Activated CD4-positive, alpha-beta T cell treated with anti-CD3 and anti-CD28 coated beads for 36 hours (primary cell): ENCODE measurements around the gene TMEM169. TPM values are rescaled to one million over a fixed set of nuclear protein-coding genes. Genes with fewer than 3 reads are reported as not detected.

Source experiments
- ATAC-seq: fragments of 200-7000 bp; cut with Tn5 transposase; one replicate; pipeline ENCODE4 v1.10.0; 2021; ENCODE audit warnings: mild to moderate bottlenecking, moderate library complexity
- CTCF ChIA-PET: fragments of 350-600 bp; sonication (Branson Sonifier 250); formaldehyde crosslinking; loops from one replicate; lab custom pipeline; 2021; ENCODE audit warnings: antibody characterized with exemption; lab: Charles Lee
- POLR2A ChIA-PET: fragments of 350-600 bp; sonication (Branson Sonifier 250); formaldehyde crosslinking; loops from one replicate; lab custom pipeline; 2021; ENCODE audit warnings: antibody characterized with exemption, inconsistent platforms; lab: Charles Lee
- DNase-seq: peaks from one replicate; pipeline ENCODE4 v3.0.0-alpha.2; 2020
- H3K27ac Mint-ChIP-seq: one replicate; pipeline ENCODE4 v1.8.0; 2021; ENCODE audit warnings: mixed read lengths
- H3K27me3 Mint-ChIP-seq: one replicate; pipeline ENCODE4 v1.8.0; 2021; ENCODE audit warnings: mixed read lengths
- H3K36me3 Mint-ChIP-seq: one replicate; pipeline ENCODE4 v1.8.0; 2021; ENCODE audit warnings: low read depth, mixed read lengths
- H3K4me1 Mint-ChIP-seq: one replicate; pipeline ENCODE4 v1.8.0; 2021; ENCODE audit warnings: mixed read lengths
- H3K4me3 Mint-ChIP-seq: one replicate; pipeline ENCODE4 v1.8.0; 2021; ENCODE audit warnings: mild to moderate bottlenecking, moderate library complexity, mixed read lengths
- H3K9me3 Mint-ChIP-seq: one replicate; pipeline ENCODE4 v1.8.0; 2021; ENCODE audit warnings: low read depth, mixed read lengths
- intact Hi-C, 2 experiments: fragments of 100-400 bp; cut with DNase I in 1 of 2; cut with micrococcal nuclease in 1 of 2; formaldehyde crosslinking; loops; one replicate each; pipeline versions ENCODE4 v1.14.2 to v1.15.1; 2022 to 2024; cut with DNase I, micrococcal nuclease
- total RNA-seq, 2 experiments: library from RNA; stranded (reverse); gene quantifications; one replicate each; pipeline ENCODE4 v1.2.3, GENCODE V29; 2021

TMEM169 gene
- total RNA-seq, 2 experiments from 2014 or later: 1.6 to 1.8 TPM

- H3K27ac Mint-ChIP-seq: peak overlapping the region; percentile 81
- no peak for ATAC-seq
- H3K36me3 Mint-ChIP-seq: peaks cover 2% of the 10 kb centered on the region
- peak; percentile 35 for DNase-seq
- intact Hi-C loops: loop anchor here in 1 of 2 experiments (5.0 kb wide), 1 partner anchor 51 kb away; no protein-coding TSS in a partner anchor
- ChIA-PET CTCF (interaction anchor here (6.3 kb wide), 1 partner anchor 28 kb away, joined by 48 read pairs; the partner anchor contains the start of gene XRCC5), POLR2A (interaction anchor here (0.7 kb wide), 1 partner anchor 32 kb away, joined by 9 read pairs; no protein-coding TSS in a partner anchor)
- no peaks in the 10 kb centered on the region for H3K27me3 Mint-ChIP-seq
- peak overlapping the region; percentile 81 for H3K4me3 Mint-ChIP-seq
- H3K4me1 Mint-ChIP-seq: peaks cover 63% of the 10 kb centered on the region
- H3K9me3 Mint-ChIP-seq: no peaks in the 10 kb centered on the region
These were observed 1.1 kb downstream of the TMEM169 start for GRCh38 chr2:216082805-216083204.

- ATAC-seq (no peak), DNase-seq (peak; percentile 23)
- Mint-ChIP-seq H3K36me3 (peaks cover 2% of the 10 kb centered on the region), H3K4me1 (peaks cover 62% of the 10 kb centered on the region), H3K27me3 (no peaks in the 10 kb centered on the region), H3K4me3 (peak overlapping the region; percentile 55), H3K9me3 (no peaks in the 10 kb centered on the region), H3K27ac (peak overlapping the region; percentile 95)
- POLR2A ChIA-PET: interaction anchor here (0.6 to 1.2 kb wide), 5 partner anchors 11 to 328 kb away, joined by 3 to 4 read pairs (median 3); partner anchors contain the start of gene SMARCAL1
- intact Hi-C loops: loop anchor here in 1 of 2 experiments (5.0 kb wide), 1 partner anchor 51 kb away; no protein-coding TSS in a partner anchor
- CTCF ChIA-PET: interaction anchor here (0.5 to 6.3 kb wide), 9 partner anchors 10 to 226 kb away, joined by 3 to 48 read pairs (median 3); partner anchors contain the start of gene XRCC5
These were observed 2.0 kb downstream of the TMEM169 start for GRCh38 chr2:216083464-216084281.

- Mint-ChIP-seq H3K36me3 (no peaks in the 10 kb centered on the region), H3K4me1 (peaks cover 63% of the 10 kb centered on the region), H3K9me3 (no peaks in the 10 kb centered on the region), H3K27me3 (no peaks in the 10 kb centered on the region), H3K27ac (peak overlapping the region; percentile 95), H3K4me3 (peak overlapping the region; percentile 55)
- peak; percentile 20 for ATAC-seq
- ChIA-PET CTCF (interaction anchor here (0.6 to 6.3 kb wide), 8 partner anchors 17 to 225 kb away, joined by 3 to 48 read pairs (median 3); partner anchors contain the start of gene XRCC5), POLR2A (interaction anchor here (0.5 to 1.2 kb wide), 4 partner anchors 24 to 327 kb away, joined by 3 read pairs; partner anchors contain the start of gene SMARCAL1)
- DNase-seq: peak; percentile 42
- intact Hi-C loops: loop anchor here in 1 of 2 experiments (5.0 kb wide), 1 partner anchor 52 kb away; no protein-coding TSS in a partner anchor
These were observed 2.8 kb downstream of the TMEM169 start for GRCh38 chr2:216084547-216084946.

DNA sequence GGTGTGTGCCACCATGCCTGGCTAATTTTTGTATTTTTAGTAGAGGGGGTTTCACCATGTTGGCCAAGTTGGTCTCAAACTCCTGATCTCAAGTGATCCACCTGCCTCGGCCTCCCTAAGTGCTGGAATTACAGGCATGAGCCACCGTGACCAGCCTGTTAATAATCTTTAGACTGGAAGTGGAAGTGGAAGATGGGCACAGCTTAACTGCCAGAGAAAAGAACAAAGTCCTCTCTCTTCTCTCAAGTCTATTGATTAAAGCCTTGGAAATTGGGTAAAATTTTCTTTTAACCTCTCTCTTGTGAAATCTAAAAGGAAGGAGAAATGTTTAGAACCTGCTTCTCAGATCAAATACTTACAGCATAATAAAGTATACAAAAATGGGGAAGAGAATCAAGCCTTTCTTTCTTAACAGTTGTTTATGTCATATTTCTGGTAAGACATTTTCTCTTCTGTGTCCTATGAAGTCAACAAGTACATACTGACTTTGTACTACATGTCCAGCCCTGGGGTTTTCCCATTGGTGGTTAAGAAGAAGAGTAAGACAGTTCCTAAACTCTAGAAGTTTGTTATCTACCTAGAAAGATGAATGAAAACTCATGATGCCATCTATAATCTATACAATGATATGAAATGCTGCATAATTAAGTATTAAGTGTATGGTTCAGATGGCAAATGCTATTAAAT is 4.6 kb downstream of the TMEM169 start:
- Mint-ChIP-seq H3K36me3 (no peaks in the 10 kb centered on the region), H3K27ac (peak overlapping the region; percentile 55), H3K9me3 (no peaks in the 10 kb centered on the region), H3K4me3 (no peak overlapping the region), H3K4me1 (peaks cover 67% of the 10 kb centered on the region), H3K27me3 (no peaks in the 10 kb centered on the region)
- ChIA-PET CTCF (interaction anchor here (0.7 to 6.3 kb wide), 3 partner anchors 24 to 63 kb away, joined by 3 to 48 read pairs (median 3); partner anchors contain the start of gene XRCC5), POLR2A (no interaction called here)
- ATAC-seq: no peak
- no peak for DNase-seq
- intact Hi-C loops: no loop called here

DNA sequence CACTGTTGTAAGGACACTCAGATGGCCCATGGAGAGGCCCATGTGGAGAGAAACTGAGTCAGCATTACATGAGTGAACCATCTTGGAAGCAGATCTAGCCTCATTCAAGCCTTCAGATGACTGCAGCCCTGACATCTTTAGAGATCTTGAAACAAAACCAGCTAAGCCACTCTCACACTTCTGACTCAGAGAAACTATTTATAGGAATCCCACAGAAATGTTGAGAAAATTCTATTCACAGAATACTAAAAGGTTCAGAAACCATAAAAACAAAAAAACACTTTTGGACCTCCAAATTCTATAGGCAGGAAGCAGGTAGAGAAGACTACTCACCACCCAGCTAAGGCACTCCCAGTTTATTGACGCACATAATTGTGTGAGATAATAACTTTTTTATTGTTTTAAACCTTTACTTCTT is 8.7 kb downstream of the TMEM169 start:
- DNase-seq: no peak
- H3K9me3 Mint-ChIP-seq: no peaks in the 10 kb centered on the region
- H3K27ac Mint-ChIP-seq: peak overlapping the region; percentile 55
- ATAC-seq: peak; percentile 95
- H3K27me3 Mint-ChIP-seq: no peaks in the 10 kb centered on the region
- ChIA-PET POLR2A (no interaction called here), CTCF (interaction anchor here (0.6 to 1.4 kb wide), 3 partner anchors 19 to 124 kb away, joined by 3 to 8 read pairs (median 5); partner anchors contain the start of gene XRCC5)
- no peaks in the 10 kb centered on the region for H3K36me3 Mint-ChIP-seq
- intact Hi-C loops: no loop called here
- peaks cover 34% of the 10 kb centered on the region for H3K4me1 Mint-ChIP-seq
- no peak overlapping the region for H3K4me3 Mint-ChIP-seq

DNA sequence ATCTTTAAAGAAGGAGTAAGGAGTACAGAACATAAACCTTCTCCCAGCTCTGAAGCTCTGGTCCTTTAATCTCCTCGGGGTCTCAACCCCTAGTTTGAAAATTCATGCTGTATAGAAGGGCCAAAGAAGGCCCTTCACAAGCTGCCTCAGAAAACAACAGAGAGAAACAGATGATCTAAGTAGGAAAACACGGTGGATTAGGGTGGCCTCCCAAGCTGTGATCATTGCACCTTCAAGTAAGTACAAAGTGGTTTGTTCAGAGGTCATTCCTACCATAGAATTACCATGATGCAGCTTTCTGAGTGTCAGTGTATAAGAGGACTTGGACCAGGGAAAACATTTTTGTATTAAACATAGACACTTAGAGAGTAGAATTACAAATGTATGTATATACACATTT is 10.9 kb downstream of the TMEM169 start:
- Mint-ChIP-seq H3K4me1 (peaks cover 23% of the 10 kb centered on the region), H3K4me3 (no peak overlapping the region), H3K9me3 (no peaks in the 10 kb centered on the region), H3K27ac (no peak overlapping the region), H3K27me3 (no peaks in the 10 kb centered on the region), H3K36me3 (no peaks in the 10 kb centered on the region)
- DNase-seq: no peak
- no peak for ATAC-seq
- POLR2A ChIA-PET: no interaction called here
- CTCF ChIA-PET: interaction anchor here (1.0 to 3.5 kb wide), 5 partner anchors 11 to 60 kb away, joined by 3 to 14 read pairs (median 4); partner anchors contain the start of genes PECR and TMEM169
- intact Hi-C loops: no loop called here

DNA sequence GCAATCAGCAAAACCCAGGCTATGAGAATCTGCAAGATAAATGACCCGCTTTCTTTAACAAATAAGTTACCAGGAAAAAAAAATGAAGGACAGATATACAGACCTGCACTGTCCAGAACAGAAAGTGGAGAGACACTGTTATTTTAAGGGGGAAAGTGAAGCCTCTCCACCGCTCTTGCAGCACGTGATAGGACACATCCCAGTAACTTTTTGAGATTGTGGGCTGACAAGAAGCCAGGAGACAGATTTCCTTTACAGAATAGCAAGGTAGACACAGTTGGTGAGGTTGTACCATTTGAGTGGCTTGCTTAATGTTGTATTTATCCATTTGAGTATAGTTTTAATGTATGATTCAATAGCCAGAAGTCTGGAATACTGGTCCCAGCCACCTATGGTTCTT is 13.0 kb downstream of the TMEM169 start:
- H3K4me1 Mint-ChIP-seq: peaks cover 18% of the 10 kb centered on the region
- DNase-seq (no peak), ATAC-seq (no peak)
- H3K36me3 Mint-ChIP-seq: no peaks in the 10 kb centered on the region
- CTCF ChIA-PET: interaction anchor here (0.6 to 3.5 kb wide), 3 partner anchors 13 to 20 kb away, joined by 3 to 14 read pairs (median 4); partner anchors contain the start of genes PECR and TMEM169
- intact Hi-C loops: no loop called here
- no peaks in the 10 kb centered on the region for H3K27me3 Mint-ChIP-seq
- H3K9me3 Mint-ChIP-seq: no peaks in the 10 kb centered on the region
- H3K4me3 Mint-ChIP-seq: no peak overlapping the region
- POLR2A ChIA-PET: no interaction called here
- H3K27ac Mint-ChIP-seq: no peak overlapping the region

DNA sequence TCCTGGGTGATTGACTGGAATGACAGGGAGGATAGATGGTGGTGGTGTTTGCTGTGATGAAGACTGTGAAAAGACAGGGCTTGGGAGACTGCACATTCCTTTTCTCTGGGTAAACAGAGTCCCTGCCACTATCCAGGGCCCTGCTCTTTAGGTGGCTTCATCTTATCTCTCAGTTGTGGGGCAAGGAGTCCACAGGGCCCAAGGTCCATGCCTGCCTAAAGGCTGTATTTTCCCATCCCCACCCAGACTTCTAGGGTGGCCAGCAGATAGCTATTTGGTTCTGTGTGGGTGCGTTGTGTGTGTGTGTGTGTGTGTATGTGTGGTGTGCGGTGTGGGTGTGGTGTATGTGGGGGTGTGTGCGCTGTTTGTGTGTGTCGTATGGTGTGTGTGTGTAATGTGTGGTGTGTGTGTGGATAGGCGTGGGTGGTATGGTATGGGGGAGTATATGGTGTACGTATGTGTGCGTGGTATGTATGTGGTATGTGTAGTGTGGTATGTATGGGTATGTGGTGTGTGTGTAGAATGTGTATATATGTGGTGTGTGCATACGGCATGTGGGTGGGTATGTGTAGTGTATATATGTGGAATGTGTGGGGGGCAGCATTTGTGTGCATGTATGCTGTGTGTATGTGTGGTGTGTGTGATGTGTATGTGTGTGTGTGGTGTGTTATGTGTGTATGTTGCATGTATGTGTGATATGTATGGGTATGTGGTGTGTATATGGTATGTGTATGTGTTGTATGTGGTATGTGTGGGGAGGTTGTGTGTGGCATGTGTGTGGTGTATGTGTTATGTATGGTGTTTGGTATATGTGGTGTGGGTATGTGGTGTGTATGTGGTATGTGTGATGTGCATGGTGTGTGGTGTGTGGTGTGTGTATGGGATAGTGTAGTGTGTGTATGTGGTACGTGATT is 17.0 kb downstream of the TMEM169 start:
- Mint-ChIP-seq H3K9me3 (no peaks in the 10 kb centered on the region), H3K27me3 (no peaks in the 10 kb centered on the region), H3K4me3 (no peak overlapping the region), H3K4me1 (no peaks in the 10 kb centered on the region), H3K27ac (no peak overlapping the region), H3K36me3 (no peaks in the 10 kb centered on the region)
- intact Hi-C loops: no loop called here
- no peak for DNase-seq
- POLR2A ChIA-PET: interaction anchor here (0.6 kb wide), 1 partner anchor 331 kb away, joined by 3 read pairs; no protein-coding TSS in a partner anchor
- CTCF ChIA-PET: no interaction called here
- no peak for ATAC-seq

DNA sequence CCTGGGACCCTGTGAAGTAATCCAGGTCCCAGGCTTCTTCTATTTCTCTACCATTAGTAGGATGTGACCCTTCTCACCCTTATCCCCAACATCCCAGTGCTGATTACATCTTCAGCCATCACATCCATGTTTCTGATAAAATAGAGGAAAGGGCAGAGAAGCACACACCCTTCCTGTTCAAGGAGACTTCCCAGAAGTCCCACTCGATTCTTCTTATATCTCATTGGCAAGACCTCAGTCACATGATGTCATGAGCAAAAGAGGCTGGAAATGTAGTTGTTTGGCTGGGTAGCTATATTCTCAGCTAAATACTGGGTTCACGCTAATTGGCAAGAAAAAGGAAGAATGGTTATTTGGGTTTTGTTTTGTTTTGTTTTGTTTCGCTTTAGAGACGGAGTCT is 19.4 kb downstream of the TMEM169 start:
- Mint-ChIP-seq H3K27me3 (no peaks in the 10 kb centered on the region), H3K4me3 (no peak overlapping the region), H3K36me3 (no peaks in the 10 kb centered on the region), H3K4me1 (no peaks in the 10 kb centered on the region), H3K27ac (no peak overlapping the region), H3K9me3 (no peaks in the 10 kb centered on the region)
- ChIA-PET POLR2A (no interaction called here), CTCF (interaction anchor here (0.5 to 1.0 kb wide), 3 partner anchors 17 to 168 kb away, joined by 3 to 4 read pairs (median 3); no protein-coding TSS in a partner anchor)
- ATAC-seq (no peak), DNase-seq (no peak)
- intact Hi-C loops: no loop called here

DNA sequence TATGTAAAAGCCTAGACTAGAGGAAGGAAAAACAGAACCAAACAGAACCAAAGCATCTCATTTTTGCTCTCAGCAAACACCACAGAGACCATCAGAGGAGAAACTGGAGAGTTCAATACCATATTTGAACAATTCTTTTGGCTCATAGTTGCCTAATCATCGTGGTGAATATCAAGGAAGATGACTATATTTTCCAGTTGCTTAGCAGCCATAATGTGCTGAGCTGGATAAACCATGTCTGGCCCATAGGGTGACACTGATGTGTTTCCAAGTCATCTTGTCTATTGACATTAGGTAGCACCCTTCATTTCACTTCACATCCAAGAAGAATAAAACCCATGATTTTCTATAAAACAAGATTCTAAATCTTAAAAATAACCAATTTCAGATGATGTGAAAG is 21.5 kb downstream of the TMEM169 start:
- Mint-ChIP-seq H3K4me1 (no peaks in the 10 kb centered on the region), H3K27ac (no peak overlapping the region), H3K36me3 (no peaks in the 10 kb centered on the region), H3K9me3 (no peaks in the 10 kb centered on the region), H3K27me3 (no peaks in the 10 kb centered on the region), H3K4me3 (no peak overlapping the region)
- ATAC-seq: peak; percentile 23
- ChIA-PET CTCF (interaction anchor here (1.6 to 2.0 kb wide), 2 partner anchors 11 to 19 kb away, joined by 3 to 6 read pairs; no protein-coding TSS in a partner anchor), POLR2A (no interaction called here)
- DNase-seq: no peak
- intact Hi-C loops: no loop called here
